Left lobe of liver (tissue), 2 donors: ENCODE measurements around the gene NUAK1. TPM values are rescaled to one million over a fixed set of nuclear protein-coding genes. Genes with fewer than 3 reads are reported as not detected.
"Not testable (repeated sequence)": the region's sequence is repeated elsewhere in the genome, so short reads cannot be mapped to it uniquely, and the experiment has no call there.

Experiments
- ATAC-seq: fragments of 200-7000 bp; cut with Tn5 transposase; one replicate; pipeline ENCODE4 v1.9.1; 2020; ENCODE audit warnings: mild to moderate bottlenecking, moderate library complexity
- DNase-seq: peaks from one replicate; pipeline ENCODE4 v3.0.0-alpha.2; 2020; ENCODE audit warnings: low spot score
- total RNA-seq: library from RNA; stranded (reverse); gene quantifications from one replicate; pipeline ENCODE4 v1.2.1, GENCODE V29; 2021
- donor health status: DM: no; HTN: no; CAD: no; lungs with moderate emphysema.
- donor health status: DM: no; HTN: yes; CAD: no.

NUAK1 gene
- total RNA-seq, 1 donor from 2014 or later = 3.4 TPM

GRCh38 chr12:106147956-106148355 is 9.2 kb upstream of the NUAK1 start:
- DNase-seq = peak; percentile 83
- ATAC-seq = peak; percentile 79

GRCh38 chr12:106146987-106147386 is 8.2 kb upstream of the NUAK1 start:
- ATAC-seq (no peak), DNase-seq (no peak)

- DNase-seq (peak; percentile 67), ATAC-seq (peak; percentile 81)
Measured at GRCh38 chr12:106145539-106146447, 7.0 kb upstream of the NUAK1 start.

- ATAC-seq = no peak
- no peak for DNase-seq
Measured at GRCh38 chr12:106144847-106145246, 6.1 kb upstream of the NUAK1 start.

GRCh38 chr12:106142591-106143261 is 4.0 kb upstream of the NUAK1 start:
- ATAC-seq (no peak), DNase-seq (no peak)

GRCh38 chr12:106141920-106142319 is 3.2 kb upstream of the NUAK1 start:
- not testable (repeated sequence) for DNase-seq

GRCh38 chr12:106141452-106141851 is 2.7 kb upstream of the NUAK1 start:
- ATAC-seq (no peak), DNase-seq (no peak)

More at GRCh38 chr12:106141920-106142319, 3.2 kb upstream of the NUAK1 start:
- ATAC-seq = not testable (repeated sequence)

- DNase-seq = no peak
Measured at GRCh38 chr12:106141003-106141402, 2.2 kb upstream of the NUAK1 start.

GRCh38 chr12:106140223-106140986 is 1.7 kb upstream of the NUAK1 start:
- DNase-seq = peak; percentile 69
- peak; percentile 43 for ATAC-seq

More at GRCh38 chr12:106141003-106141402, 2.2 kb upstream of the NUAK1 start:
- ATAC-seq = no peak

GRCh38 chr12:106139422-106140171 is 843 bp upstream of the NUAK1 start:
- DNase-seq (peak; percentile 84), ATAC-seq (peak; percentile 76)

GRCh38 chr12:106138357-106138632 is 459 bp downstream of the NUAK1 start:
- DNase-seq (no peak), ATAC-seq (peak; percentile 3)

GRCh38 chr12:106137530-106138356 is 1.0 kb downstream of the NUAK1 start:
- DNase-seq = no peak

GRCh38 chr12:106136263-106136662 is 2.5 kb downstream of the NUAK1 start:
- DNase-seq (peak; percentile 84), ATAC-seq (peak; percentile 49)

More at GRCh38 chr12:106137530-106138356, 1.0 kb downstream of the NUAK1 start:
- ATAC-seq = no peak

GRCh38 chr12:106135781-106136180 is 3.0 kb downstream of the NUAK1 start:
- ATAC-seq (no peak), DNase-seq (no peak)

GRCh38 chr12:106135075-106135474 is 3.7 kb downstream of the NUAK1 start:
- DNase-seq (no peak), ATAC-seq (no peak)

- DNase-seq = no peak
Measured at GRCh38 chr12:106134294-106134949, 4.3 kb downstream of the NUAK1 start.

GRCh38 chr12:106133136-106134087 is 5.3 kb downstream of the NUAK1 start:
- no peak for ATAC-seq

More at GRCh38 chr12:106134294-106134949, 4.3 kb downstream of the NUAK1 start:
- no peak for ATAC-seq

More at GRCh38 chr12:106133136-106134087, 5.3 kb downstream of the NUAK1 start:
- DNase-seq = no peak
